NCI-H524 (cell line): ENCODE measurements around the gene NR4A2.

Experiments
- DNase-seq, 2 experiments: peaks; one replicate each; lab custom pipeline; 2025; lab: John Stamatoyannopoulos, UW

The NR4A2 gene

DNA sequence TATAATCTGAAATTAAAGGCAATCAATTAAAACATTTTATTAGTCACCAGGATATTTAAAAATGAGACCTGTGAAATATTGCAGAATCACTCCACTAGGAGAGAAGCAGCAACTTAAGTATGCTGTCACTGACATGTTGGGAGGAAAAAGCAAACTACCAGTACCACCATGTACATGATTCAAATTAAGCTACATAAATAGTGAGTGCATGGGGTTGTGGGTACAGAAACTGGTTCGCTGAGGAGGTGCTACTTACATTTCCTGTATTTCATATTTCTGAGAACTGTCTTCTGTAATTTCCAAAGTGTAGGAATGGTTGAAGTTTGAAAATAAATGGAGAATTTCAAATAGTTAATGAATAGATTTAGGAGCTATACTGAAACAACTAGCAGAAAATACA, 7.9 kb upstream of the NR4A2 start:
- no peak for DNase-seq

DNA sequence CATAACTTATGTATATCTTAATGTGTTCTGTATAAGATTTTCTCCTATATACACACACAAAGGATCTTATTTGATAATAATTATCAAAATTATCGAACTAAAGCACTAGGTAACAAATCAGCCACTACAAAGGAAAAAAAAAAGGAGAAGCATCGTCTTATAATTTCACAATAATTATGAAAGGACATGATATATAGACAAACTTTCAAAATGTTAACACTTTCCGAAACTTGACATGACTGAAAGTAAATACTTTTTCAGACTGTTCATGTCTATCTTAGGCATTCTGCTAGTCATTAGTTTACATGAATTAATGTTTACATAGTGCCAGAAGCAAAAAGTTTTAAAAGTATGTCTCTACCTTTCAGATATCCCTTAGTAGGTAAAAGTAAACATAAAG, 7.3 kb upstream of the NR4A2 start:
- no peak for DNase-seq

DNA sequence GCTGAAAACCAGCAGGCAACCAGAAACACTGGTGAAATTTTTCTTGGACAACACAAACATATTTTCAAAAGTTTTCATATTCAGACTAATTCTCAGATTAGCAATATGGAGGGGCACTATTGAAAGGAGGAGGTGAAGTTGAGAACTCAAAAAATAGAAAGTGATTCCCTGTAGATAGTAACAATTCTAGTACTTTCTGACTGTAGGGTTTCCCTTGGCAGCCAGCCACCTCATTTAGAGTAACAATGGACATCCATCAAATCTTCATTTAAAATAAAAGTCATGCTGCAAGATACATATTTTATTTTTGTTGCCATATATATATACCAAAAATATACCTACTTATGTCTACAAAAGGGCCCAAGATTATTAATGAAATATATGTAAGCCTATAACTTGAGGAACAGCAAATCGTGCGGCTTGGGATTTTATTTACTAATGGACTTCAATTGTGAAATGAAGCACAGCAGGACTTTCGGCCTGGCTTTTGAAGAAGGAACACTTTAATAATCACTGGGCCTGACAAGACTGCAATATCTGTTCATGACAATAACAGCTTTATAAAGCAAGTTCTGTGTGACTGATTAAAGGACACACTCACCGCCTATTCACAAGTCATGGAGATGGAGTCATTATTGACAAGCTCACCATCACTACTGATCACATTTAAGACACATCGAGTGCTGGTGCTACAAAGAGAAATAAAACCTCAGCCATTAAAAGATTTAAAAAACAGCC, 6.8 kb upstream of the NR4A2 start:
- DNase-seq: no peak

DNA sequence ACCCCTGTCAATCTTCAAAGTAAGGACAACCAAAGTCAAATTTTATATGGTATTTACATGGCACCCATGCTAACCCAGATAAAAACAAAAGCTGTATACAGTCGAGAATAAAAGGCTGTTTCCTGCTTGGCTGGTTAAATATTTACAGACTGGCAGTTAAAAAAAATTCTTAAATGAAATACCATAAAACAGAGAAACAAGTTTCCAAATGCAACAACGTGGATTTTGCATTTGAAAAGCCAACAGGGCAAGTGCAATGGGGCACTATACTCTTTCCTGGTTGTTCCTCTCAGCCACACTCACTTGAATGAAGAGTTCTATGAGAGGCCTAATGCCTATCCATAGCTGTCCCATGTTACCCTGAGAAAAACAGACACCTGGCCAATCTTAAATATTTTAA, 6.1 kb upstream of the NR4A2 start:
- DNase-seq: no peak

DNA sequence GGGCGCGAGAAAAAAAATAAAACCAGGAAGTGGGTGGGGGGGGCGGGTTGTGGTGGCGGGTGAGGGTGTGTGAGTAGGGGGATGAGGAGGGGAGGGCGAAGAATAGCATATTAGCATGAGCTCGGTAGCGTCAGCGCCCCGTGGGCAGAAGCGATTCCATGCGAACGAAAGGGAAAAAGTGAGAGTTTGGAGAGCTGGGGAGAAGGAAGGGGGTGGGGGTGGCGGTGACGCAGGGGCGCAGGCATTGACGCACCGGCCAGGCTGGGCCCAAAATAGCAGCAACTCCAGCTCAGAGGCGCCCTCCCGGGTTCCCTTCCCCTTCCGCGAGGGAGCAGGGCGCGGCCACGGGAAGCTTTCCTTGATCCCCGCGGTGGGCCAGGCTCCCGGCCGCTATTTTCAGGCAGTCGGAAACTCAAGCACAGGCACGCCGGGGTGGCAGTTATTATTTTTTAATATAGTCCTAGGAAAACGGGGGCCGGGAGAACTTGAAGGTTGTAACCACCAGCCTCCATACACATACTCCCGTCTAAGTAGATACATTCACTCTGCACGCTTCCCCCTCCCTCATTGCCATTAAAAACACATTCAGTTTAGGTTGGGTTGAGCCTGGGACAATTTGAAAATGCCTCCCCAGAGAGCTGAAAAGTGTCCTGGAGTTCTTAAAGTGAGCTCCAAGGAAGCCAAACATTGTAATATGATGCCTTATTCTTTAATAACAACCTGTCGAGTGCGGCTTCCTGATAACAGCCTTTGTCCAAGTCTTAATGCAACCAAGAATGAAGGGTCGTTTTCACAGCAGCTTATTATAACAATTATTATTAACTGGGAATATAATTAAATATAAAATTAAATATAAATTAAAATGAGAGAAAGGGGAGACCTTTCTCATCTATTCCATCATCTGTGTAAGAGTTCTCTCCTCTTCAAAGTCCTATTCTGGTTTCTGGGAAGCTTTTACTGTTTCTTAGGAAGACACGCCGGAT, 2.3 kb upstream of the NR4A2 start:
- peak; percentile 36 to 65 for DNase-seq

DNA sequence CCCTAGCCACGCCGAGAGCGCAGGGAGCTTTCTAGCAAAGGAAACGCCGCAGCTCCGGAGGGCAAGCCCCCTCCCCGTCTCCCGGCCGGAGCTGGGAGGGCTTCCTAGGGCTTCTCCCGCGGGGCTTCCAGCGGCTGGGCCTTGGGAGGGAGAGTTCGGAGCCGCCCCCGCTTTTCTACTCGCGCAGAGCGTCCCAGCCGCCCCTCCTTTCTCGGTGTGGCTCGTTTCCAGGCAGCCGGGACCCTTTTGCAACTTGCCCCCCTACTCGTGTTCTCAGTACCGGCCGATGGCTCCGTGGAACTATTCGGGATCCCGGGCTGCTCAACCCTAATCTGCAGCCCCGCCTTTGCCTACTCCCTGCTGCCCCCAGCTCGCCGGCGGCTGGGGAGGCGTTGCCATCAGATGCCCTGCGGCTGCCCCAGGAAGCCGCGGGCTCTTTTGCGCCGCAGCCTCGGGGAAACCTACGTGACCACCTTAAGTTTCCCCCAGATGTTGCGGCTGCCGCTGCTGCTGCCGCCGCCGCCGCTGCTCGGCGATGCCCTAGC, 1.5 kb upstream of the NR4A2 start:
- peak in 1 of 2 experiments; percentile 65 for DNase-seq

DNA sequence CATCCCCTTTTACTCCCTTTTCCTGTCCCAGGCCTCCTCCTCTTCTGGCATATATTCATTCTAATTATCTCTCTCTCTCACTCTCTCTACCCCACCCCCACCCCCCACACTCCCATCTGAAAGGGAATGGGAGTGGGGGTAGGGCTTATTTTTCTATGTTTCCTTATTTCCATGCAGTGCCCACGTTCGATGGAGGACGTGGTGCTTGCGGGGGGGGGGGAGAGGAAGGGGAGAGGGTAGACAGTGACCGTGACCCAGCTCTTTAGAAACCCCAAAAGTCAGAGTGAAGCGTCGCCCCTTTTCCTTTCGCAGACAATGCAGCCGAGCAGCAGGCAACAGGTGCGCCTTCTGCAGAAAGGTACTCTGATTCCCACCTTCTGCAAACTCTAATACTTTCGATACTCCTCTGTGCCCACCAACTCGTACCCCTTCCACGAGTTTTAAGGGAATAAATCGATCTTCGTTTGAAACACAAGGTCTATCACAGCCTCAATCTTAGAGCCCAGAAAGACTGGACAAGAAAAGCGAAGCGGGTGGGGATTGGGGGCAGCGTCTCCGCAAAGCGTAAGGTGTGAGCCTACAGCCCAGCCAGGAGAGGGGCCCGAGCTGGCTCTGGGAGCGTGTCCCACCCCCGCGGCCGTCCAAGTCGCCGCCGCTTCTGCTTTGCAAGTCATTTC, 891 bp upstream of the NR4A2 start:
- no peak for DNase-seq

DNA sequence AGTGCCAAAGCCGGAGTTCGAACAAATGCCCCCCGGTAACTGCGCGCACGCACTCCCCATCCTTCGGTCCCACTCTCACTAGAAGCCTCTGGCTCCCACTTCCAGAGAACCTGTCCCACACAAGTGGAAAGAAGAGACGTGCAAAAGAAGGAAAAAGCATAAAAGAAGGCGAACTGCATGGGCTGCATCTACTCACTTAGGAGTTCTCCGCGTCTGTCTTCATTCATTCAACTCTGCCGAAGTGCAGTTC, 312 bp downstream of the NR4A2 start:
- DNase-seq: no peak

DNA sequence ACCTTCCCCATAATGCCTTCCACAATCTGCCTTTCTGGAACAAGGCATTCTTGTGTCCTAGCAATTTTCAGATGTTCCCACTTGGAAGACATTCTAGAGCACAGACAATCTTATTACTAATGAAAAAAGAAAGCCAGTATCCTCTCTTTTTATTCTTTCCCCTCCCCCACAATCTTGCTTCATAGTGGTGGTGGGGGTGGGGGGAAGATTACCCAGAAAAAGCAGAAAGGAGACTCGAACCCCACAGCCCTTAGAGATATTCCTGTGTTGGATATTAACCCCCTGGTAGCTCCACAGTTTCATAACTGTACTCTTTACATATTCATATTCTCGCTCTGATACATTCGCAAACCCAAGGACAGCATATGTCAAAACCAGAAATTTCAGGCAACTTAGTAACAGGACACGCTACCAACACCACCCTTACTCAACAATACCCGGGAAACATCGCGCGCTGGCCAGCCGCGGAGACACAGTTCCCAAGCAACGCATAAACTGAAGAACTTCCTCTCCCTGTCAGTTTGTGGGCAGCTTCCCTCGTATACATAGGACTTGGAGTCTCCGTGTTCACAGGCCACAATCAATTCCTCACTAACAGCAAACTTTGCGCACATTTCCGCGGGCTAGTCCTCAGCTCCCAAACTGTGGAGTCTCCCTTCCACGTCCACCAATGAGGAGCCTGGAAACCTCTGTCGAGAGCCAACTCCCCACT, 793 bp downstream of the NR4A2 start:
- DNase-seq: peak; percentile 50 to 55

DNA sequence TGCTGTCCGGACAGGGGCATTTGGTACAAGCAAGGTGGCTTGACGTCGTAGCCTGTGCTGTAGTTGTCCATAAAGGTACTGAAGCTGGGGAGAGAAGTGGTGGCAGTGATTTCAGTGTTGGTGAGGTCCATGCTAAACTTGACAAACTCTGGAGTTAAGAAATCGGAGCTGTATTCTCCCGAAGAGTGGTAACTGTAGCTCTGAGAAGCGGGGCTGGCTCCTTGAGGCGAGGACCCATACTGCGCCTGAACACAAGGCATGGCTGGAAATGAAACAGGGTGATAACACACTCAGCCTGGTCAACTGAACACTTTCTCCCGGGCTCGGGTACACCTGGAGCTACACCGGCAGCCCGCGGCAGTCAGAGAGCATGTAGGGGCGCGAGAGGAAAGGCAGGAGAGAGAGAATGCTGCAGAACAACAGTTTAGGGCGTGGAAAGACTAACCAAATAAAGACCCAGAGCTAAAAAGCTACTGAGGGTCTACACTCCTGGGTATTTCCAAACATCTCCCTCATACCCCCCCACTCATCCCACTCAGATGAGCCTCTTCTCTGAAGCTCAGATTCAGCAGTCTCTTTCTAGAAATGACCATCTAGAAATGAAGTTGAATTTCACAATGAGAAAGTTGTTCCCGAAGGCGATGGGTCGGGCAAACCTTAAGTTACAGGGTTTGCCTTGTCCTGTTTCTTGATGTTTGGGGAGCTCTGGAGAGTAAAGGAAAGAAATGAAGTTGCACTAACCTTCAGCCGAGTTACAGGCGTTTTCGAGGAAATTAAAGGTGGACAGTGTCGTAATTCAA, 2.4 kb downstream of the NR4A2 start:
- no peak for DNase-seq

DNA sequence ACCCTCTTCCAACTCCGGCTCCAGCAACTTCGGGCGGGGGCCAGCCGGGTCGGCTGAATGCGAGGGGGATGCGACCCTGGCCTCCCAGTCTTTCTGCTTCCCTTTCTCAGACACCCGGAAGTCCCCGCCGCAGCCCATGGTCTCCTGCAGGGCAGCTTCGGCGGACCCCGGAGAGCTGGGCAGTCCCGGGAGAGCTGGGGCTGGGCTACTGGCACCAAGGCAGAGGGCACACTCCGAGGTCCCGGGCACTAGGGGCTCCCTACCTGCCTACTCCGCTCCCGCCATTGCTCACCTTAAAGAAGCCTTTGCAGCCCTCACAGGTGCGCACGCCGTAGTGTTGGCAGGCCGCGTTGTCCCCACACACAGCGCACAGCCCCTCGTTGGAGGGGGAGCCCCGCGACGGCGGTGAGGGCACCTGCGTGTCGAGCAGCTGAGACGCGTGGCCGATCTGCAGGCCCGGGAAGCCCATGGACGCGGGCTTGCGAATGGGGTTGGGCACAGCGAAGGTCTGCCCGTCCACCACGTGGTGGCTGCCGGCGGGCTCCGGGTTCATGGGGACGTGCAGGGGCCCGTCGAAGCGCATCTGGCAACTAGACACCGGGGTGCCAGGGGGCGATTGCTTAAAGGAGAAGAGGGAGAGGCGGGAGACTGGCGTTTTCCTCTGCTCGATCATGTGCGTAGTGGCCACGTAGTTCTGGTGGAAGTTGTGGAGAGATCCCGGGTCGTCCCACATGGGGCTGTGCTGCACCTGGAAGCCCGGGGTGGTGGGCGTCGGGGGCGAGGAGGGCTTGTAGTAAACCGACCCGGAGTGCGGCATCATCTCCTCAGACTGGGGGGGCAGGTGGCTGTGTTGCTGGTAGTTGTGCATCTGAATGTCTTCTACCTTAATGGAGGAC, 3.2 kb downstream of the NR4A2 start:
- no peak for DNase-seq

DNA sequence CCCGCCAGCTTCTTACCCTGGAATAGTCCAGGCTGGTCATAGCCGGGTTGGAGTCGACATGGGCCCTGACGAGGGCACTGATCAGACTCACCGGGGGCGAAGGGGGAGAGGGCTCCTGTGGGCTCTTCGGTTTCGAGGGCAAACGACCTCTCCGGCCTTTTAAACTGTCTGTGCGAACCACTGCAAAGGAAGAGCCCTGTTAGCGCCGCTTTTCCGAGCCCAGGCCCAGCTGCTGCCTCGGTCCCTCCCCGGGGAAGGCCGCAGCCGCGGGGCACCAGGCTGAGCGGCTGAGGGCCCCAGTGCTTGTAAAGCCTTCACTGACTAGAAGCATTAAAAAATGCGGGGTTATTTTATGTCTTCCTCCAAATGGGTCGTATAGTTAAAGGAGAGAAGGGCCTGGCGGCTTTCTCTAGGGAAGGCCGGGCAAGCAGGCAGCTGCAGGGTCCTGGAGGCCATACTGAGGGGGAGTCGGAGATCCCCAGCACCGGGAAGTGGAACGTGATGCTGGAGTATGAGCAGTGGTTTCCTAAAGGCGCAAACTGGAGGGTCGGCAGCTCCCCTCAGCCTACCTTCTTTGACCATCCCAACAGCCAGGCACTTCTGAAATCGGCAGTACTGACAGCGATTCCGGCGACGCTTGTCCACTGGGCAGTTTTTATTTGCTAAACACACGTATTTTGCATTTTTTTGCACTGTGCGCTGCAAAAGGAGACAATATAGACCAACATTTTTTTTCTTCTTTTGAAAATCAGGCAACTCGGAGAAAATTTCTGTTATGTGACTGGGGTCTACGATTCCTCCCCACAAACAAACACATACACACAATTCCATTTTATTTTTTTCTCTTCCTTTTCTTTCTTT, 4.5 kb downstream of the NR4A2 start:
- no peak for DNase-seq

DNA sequence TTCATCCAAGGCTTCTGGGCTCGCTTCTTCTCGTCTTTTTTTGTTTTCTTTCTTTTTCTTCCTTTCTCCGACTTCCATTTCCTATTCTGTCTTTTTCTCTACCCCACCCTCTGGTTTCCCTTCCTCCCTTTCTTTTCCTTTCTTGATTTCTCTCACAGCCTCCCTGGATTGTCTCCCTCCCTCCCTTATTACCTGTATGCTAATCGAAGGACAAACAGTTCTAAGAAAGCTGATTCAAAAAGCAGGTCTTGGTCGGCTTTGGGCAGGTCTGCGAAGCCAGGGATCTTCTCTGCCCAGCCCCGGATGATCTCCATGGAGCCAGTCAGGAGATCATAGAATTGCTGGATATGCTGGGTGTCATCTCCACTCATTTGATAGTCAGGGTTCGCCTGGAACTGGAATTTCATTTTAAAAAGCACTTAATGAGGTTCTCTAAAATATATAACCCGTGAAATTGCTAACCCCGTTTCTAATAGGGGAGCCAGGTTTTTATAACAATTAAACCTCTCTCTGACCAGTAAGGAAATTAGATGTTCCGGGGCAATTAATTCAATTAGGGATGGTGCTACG, 5.9 kb downstream of the NR4A2 start:
- no peak for DNase-seq

DNA sequence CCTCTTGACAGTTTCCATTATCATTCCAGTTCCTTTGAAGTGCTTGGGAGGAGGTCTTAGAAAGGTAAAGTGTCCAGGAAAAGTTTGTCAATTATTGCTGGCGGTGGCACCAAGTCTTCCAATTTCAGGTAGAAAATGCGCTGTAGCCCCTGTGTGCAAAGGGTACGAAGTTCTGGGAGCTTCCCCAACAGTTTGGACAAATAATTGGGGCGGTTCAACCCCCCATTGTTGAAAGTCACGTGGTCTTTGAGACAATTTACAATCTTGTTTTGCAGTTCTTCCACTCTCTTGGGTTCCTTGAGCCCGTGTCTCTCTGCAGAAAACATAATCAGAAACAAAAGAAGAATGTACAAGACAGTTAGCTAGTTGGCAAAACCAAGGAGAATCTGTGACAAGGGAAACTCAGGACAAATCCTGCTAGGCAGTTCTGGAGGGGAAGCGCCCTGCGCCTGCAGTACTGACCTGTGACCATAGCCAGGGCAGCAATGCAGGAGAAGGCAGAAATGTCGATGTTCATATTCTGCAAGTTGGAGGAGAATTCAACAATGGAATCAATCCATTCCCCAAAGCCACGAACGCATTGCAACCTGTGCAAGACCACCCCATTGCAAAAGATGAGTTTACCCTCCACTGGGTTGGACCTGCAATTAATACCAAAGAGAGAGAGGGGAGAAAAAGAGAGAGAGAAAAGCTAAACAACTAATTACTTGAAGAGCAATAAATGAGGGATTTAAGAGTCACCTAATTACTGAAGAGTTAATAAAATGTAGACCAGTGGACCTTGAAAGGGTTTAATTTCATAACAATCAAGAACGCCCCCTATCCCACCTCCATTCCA, 6.6 kb downstream of the NR4A2 start:
- no peak for DNase-seq

DNA sequence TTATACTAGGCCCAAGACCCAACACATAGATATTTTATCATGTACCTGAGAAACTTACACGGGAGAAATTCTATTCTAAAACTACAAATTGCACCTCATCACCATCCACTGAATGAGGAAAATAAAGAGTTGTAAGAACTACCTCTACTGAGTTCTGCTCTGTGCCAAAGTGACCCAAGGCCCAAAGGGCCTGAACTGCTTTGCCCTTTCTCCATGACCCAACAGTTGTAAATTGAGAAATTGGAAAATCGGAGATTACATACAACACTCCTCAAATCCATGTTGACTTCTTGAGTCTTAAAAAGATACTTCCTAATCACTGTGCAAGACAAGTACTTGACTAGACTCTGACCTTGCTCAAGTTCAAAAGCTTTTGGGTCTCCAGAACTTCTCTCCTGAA, 8.8 kb downstream of the NR4A2 start:
- no peak for DNase-seq

DNA sequence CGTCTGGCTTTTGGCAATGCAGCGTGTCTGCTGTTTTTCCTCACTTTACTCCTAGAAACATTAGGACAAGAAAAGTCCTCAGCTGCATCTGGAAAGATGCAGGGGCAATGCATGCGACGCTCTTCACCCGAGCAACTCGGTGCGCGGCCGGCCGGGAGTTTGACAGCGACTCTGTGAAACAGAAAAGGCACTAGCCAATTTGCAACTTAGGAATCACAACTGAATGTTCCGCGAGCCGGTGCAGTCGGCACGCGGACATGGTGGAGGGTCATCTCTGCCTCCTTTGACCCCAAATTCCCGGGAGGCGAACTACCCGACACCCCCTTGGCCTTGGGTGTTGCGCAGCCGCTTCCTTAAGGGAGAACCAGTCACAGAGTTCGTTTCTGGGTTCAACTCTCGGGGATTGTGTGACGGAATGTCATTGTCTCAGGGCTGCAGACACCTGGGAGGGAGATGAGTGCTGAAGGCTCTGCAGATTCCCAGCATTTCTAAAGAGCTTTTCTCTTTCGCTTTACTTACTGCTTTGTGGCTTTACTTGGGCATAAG, 9.8 kb downstream of the NR4A2 start:
- DNase-seq: no peak

DNA sequence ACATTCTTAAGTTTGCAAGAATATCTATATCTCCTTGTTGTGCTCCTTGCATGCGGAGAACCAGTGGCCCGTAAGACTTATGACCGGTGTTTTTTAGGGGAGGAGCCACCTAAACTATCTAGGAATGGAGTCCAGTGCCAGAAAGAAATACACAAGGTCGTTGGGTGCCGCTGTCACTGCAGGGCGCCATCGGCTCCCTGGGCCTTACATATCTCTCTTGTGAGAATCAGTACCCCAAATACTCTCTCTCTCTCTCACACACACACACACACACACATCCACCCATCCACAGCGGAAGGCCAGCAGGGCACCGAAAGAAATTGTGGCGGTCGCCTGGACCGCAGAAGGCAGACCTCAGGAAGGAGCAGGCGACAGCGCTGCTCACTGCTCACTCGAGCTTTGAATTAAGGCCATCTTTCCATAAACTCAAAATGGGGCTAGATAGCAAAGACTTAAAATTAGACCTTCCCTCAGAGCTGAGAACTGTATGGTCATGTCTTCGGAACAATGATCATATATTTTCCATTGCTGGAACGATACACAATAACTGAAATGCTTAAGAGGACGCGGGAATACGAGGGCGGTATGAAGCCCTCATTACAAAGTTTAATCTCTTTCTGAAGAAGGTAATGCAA, 10.4 kb downstream of the NR4A2 start:
- DNase-seq: no peak
